SKM-1 treated with dmso at 0.1 percent for 144 hours (cell line): Measurements from ENCODE around the gene CLPX.
A peak's percentile ranks its signal among the peaks of the same experiment; 100 is the strongest.
"Not testable (repeated sequence)": the region's sequence is repeated elsewhere in the genome, so short reads cannot be mapped to it uniquely, and the experiment has no call there.

Source experiments
- DNase-seq: peaks from one replicate; lab custom pipeline; 2025; ENCODE audit not compliant: unreplicated experiment; lab: John Stamatoyannopoulos, UW

Gene CLPX

GRCh38 chr15:65207280-65207840 is 22.2 kb upstream of the CLPX start:
- DNase-seq = no peak

GRCh38 chr15:65206750-65207149 is 21.6 kb upstream of the CLPX start:
- DNase-seq = no peak

DNA sequence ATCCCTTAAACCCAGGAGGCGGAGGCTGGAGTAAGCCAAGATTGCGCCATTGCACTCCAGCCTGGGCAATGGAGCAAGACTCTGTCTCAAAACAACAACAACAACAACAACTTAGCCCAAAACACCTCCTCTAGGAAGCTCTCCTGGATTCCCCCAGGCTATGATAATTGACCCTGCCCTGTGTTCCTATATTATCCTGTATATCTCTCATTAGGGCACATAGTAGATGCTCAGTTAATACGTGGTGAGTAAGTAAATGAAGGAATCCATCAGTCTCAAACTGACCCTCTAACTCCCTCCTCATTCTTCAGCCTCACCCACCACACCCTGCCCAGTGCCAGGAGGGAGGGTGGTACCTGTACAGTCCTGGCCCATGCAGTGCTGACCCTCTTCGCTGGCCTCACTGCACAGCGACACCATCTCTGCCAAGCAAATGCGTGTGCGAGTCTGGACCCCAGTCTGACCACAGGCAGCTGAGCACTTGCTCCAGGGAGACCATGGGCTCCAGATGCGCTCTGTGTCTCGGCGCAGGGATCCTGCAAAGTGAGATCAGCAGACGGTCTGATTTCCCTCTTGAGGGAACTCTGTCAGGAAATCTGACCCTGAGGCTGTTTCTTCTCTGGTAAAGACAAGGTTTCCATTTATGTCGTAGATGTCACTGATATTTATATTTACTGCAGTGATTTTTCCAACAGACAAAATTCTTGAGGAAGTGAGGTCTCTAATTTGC is 20.0 kb upstream of the CLPX start:
- DNase-seq = no peak

DNA sequence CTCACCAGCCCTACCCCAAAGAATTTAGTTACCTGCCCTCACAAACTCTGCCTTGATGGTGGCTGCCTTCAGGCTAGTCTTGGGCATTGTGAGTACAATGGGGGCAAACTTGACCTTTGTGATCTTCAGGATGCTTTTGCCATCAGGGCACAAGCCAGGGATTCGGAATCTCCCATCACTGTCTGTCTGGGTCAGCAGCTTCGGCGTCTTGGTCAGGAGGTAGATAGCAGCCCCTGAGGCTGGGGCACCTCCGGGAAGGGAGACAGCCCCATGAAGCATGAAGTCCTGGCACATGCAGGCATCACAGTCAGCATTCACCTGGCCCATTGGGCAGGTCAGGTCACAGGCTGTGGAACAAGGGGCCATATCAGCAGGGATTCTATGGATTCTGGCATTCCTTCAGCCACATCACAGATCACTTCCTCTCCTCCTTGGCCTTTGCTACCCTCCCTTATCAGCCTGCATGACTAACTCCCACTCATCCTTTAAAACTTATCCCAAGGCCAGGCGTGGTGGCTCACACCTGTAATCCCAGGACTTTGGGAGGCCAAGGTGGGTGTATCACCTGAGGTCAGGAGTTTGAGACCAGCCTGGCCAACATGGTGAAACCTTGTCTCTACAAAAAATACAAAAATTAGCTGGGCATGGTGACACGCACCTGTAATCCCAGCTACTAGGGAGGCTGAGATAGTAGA is 19.2 kb upstream of the CLPX start:
- no peak for DNase-seq

GRCh38 chr15:65201918-65202317 is 16.8 kb upstream of the CLPX start:
- peak; percentile 60 for DNase-seq

DNA sequence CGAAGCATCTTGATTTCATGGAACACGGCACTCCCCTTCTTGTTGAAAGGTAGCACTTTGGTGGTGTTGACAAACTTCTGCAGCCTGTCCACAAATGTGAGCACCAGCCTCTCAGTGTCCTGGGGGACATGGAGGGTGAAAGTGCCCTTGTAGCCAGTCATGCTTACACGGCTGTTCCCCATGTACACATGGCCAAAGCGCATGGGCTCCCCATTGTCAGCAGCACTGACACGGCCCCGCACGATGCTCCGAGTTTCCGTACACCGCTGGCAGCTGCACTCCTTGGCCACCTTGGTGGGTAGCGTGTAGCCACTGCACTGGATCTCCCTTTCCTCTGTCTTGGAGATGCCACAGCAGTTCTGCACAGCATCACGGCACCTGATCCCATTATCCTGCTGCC is 13.4 kb upstream of the CLPX start:
- DNase-seq = no peak

DNA sequence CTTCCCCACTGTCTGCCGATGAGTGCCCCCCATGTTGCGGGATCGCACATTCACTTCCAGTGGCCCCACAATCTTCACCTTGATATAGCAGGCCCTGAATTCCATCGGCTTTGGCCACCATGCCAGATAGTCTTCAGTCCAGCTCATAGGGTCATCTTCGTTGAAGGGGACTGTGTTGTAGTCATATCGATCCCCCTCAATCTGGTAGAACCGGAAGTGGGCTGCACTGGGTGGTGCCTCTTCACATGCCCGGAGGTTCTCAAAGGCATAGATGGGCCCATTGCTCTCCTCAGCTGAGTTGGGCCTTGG is 12.1 kb upstream of the CLPX start:
- no peak for DNase-seq

DNA sequence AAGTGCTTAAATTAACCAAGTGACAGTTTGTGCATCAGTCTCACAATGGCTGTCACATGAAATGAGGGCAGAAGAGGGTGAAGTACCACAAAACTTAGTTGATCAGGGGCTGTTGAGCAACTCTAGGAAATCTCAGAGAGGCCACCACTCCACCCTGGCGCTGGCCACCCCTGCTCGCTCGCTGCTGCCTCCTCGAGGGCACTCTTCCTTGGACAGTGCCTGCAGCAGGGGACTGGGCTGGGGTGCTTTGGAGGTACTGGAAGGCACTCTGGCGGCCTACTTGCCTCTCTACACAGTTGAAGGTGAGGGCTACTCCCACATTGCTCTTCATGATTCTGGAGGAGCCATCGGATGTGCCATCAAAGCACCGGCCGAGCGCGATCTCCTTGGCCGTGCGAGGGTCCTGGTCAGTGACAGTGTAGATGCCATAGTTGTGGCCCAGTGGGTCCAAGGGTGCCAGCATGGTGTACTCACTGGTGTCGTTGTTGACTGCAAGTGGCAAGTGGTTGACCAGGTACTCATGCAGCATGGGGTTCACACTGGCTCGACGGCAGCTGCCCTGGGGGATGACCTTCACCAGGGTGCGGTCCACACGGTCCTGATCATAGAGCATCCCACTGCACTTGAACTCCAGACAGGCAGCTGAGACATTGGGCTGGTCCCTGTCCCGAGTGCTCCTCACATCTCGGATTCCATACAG is 11.6 kb upstream of the CLPX start:
- DNase-seq = no peak

- DNase-seq = no peak
These were observed 10.4 kb upstream of the CLPX start for GRCh38 chr15:65195548-65195923.

- DNase-seq = no peak
These were observed 9.8 kb upstream of the CLPX start for GRCh38 chr15:65194826-65195547.

GRCh38 chr15:65192016-65192415 is 6.9 kb upstream of the CLPX start:
- DNase-seq = no peak

DNA sequence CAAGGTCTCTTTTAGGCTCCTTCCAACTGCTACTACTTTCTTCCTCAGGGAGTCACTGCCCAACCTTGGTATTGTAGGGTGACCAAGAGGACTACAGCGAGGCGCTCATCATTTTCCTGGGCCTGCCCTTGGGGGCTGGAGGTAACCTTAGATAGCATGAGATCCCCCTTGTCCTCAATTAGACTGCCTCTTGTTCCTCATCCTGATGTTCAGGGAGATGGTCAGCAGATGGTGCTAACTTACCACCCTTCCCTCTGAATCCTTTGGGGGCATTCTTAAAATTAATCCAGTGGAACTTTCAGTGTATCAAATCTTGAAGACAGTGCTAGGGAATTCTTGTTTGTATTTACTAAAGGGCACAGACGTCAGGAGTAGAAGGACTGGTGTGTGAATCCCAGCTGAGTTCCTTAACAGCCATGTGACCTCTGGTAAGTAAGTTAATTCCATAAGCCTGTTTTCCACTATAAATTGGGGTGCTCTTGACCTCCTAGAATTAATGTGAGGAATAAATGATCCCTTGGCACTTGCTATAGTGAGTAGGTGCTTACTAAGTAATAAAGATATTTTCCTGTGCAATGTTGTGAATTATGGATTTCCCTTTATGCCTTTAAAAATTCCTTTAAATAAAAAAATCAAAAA is 4.1 kb upstream of the CLPX start:
- DNase-seq = no peak

- not testable (repeated sequence) for DNase-seq
These were observed 3.3 kb upstream of the CLPX start for GRCh38 chr15:65188472-65188871.

DNA sequence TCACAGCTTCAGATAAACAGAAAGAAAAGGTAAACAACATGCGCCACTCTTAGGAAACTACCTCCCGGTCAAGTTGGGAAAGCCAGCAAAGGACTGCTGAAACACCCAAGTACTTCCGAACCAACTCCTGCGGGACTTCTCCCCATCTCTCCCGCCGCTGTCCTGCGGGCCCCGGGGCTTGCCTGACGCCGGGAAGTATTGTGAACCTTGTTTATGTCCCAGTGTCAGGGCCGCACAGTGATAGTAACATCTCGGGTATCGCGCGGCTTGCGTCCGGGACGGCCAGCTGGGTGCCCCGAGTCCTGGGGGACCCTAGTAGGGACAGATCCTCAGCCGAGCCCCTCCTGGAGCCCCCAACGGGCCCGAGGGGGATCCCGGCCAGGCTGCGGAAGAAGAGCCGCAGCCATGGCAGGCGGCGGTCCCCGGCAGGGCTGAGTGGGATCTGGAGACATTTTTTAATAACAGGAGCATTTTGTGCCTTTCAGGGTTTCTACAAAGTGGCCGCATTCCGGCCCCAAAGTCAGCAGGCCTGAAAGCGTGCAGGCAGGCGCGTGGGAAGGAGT is 756 bp downstream of the CLPX start:
- no peak for DNase-seq

- DNase-seq = no peak
These were observed 1.3 kb downstream of the CLPX start for GRCh38 chr15:65183865-65184159.

- no peak for DNase-seq
These were observed 2.6 kb downstream of the CLPX start for GRCh38 chr15:65182538-65182937.

- not testable (repeated sequence) for DNase-seq
These were observed 3.4 kb downstream of the CLPX start for GRCh38 chr15:65181582-65182353.

GRCh38 chr15:65180167-65180566 is 5.0 kb downstream of the CLPX start:
- DNase-seq = no peak

DNA sequence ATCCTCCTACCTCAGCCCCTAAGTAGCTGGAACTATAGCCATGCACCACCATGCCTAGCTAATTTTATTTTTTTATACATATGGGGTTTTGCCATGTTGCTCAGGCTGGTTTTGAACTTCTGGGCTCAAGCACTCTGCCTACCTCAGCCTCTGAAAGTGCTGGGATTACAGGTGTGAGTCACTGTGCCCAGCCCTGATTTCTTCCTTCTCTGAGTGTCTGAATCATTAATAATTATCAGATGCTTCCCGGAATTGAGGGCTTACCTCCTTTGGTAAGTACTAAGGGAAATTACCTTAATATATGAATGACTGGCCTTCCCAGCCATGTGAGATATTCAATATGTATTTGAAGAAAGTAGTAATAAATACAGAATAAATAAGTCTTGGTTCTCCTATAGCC is 7.2 kb downstream of the CLPX start:
- DNase-seq = no peak

DNA sequence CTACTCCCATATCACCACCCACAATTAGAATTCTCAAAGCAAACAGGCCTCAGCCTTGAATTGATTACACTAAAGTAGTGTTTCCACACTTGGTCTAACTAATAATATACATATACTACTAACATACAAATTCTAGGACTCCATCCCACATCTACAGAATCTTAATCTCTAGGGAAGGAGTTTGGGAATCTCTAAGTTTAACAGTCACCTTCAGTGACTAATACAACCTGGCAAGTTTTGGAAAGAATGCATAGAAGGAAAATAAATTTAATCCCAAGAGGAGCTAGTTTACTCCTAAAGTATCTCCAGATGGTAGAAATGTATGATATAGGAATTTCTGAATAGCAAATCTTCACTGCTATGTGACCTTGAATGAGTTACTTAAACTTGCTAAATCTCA is 9.1 kb downstream of the CLPX start:
- no peak for DNase-seq
